HG02798 (cell line): ENCODE measurements around the gene DNAL1.
A peak's percentile ranks its signal among the peaks of the same experiment; 100 is the strongest.
"Not testable (repeated sequence)": the region's sequence is repeated elsewhere in the genome, so short reads cannot be mapped to it uniquely, and the experiment has no call there.

Experiments
- ATAC-seq: cut with Tn5 transposase; IDR thresholded peaks from one replicate; pipeline ENCODE4 v1.9.1; 2021; ENCODE audit warnings: mild to moderate bottlenecking; ENCODE audit not compliant: unreplicated experiment, poor library complexity

Gene DNAL1

GRCh38 chr14:73695997-73696396 is 51.2 kb downstream of the DNAL1 start:
- ATAC-seq = peak; percentile 61

DNA sequence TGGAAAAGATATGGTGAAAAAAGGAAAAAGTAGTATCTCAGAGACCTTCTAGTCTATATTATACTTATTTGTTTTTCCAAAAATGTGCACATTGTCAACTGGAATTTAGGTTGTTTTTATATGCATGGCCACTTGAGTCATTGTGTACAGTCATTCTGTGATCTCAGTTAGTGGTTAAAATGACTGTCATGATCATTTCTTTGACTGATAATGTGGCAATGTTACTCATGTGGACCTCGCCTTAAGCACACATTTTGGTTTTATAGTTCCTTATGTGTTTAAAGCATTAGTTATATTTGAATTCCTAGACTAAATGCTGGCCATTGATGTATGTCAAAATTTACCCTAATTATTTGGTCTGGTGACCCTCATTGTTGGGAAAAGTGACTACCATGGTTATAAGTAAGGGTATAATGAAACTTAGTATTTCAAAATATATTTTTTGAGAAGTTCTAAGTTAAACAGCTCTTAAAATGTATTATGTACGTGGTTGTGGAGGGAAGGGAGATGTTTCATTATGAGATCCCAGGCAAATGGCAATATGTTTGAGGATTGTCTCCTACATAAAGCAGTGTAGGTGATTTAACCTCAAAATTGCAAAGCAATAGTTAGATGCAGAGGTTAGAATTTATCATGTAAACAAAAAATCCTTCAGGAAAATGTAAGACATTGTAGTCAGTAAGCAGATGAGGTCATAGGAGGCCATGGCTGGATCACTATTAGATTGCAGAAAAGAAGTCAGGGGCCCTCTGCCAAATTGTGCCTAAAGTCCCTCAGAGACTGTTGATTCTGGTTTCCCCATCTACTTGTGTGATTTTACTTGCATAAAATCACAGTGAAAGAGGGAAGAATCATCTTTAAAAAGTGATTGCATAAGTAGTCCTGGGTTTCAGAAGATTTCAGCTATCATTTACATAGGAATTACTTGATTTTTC is 51.9 kb downstream of the DNAL1 start:
- peak; percentile 83 for ATAC-seq

- ATAC-seq = no peak
Measured at GRCh38 chr14:73700325-73700724, 55.5 kb downstream of the DNAL1 start.

DNA sequence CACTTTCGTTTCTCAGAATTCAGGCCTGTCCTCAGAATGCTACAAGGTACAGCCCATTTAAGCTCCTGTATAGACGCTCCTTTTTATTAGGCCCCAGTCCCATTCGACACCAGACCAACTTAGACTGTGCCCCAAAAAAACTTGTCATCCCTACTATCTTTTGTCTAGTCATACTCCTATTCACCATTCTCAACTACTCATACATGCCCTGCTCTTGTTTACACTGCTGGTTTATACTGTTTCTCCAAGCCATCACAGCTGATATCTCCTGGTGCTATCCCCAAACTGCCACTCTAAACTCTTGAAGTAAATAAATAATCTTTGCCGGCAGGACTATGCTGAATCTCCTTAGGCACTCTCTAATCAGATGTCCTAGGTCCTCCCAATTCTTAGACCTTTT is 63.3 kb downstream of the DNAL1 start:
- ATAC-seq = not testable (repeated sequence)

GRCh38 chr14:73709904-73710469 is 65.2 kb downstream of the DNAL1 start:
- ATAC-seq = no peak

DNA sequence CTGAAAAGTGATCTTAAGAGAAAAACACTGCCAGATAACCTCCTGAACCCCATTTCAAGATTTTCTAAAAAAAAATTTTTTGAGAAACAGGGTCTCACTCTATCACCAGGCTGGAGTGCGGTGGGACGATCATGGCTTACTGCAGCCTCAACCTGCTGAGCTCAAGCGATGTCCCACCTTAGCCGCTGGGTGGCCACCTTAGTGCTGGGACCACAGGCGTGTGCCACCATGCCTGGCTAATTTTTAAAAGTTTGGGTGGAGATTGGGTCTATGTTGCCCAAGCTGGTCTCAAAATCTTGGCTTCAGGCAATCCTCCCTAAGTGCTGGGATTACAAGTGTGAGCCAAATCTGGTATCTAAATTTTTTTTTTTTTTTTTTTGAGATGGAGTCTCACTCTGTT is 66.0 kb downstream of the DNAL1 start:
- no peak for ATAC-seq

DNA sequence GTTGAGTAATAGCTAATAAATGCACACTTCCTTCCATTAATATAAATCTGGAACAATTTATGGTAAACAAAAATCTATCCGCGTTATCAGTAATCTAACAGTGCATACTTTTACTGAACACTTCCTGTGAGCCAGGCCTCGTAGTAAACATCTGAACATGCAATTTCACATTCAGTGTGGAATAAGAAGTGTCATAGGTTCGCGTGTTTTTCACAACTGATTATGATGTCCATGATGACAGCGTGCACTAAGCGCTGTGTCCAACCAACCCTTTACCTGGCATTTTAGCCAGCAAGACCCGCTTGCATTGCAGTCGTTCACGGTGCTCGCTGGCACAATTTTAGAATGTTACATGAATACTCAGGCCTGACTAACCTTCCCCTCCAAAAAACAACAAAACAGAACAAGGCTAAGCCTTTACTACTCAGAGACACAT is 67.3 kb downstream of the DNAL1 start:
- no peak for ATAC-seq

- ATAC-seq = no peak
Measured at GRCh38 chr14:73712540-73713180, 67.9 kb downstream of the DNAL1 start.

DNA sequence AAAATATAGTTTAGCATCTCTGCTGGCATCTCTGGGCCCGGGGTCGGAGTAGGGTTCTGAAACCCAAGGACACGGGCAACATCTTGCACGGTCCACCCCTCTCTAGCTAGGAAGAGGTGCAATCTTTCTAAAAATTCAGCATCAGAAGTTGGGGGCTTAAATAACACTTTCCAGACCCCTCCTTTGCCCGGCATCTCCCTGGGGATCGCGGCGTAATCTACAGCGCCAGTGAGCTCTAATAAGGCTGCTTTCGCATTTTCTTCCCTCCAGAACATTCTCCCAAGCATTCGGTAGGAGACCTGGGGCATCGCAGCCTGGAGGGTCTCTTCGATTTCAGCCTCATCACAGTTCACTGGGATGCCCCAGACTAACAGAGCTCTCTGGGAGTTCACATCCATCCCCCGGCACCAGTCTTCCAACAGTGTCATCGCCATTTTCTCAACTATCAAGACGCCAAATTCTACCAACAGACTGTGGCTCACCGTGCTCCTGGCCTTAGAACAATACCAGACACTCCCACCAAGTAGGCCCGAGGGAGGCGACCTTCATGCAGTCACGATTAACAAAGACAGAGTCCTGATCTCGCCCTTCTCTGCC is 68.5 kb downstream of the DNAL1 start:
- no peak for ATAC-seq

GRCh38 chr14:73713803-73714655 is 69.2 kb downstream of the DNAL1 start, which contains the start of gene PNMA1:
Gene PNMA1, minus strand, starts transcription at chr14:73714384. Its CDS starts 745 bp downstream, at chr14:73713639.
- peak; percentile 82 for ATAC-seq

- peak; percentile 6 for ATAC-seq
Measured at GRCh38 chr14:73714656-73715081, 69.9 kb downstream of the DNAL1 start.

- no peak for ATAC-seq
Measured at GRCh38 chr14:73715707-73716106, 70.9 kb downstream of the DNAL1 start.

DNA sequence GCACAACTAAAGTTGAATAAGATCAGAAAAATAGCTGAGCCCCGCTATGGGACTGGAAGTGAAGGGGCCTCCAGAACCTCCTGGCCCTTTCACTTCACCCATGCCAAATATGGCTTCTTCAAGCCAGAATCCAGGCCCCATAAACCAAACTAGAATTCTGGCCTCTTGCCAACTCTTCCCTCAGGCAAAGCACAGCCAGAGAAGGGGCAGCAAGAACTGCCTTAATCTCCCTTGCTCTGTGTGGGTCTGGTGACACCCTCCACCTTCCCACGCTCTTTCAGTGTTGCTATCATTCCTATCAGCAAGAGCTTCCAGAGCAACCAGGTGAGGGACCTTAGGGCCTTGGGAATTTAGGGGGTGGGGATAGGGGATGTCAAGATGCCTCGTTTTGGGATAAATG is 72.5 kb downstream of the DNAL1 start:
- ATAC-seq = no peak

- ATAC-seq = no peak
Measured at GRCh38 chr14:73717711-73718417, 73.1 kb downstream of the DNAL1 start.

GRCh38 chr14:73718418-73719251 is 73.8 kb downstream of the DNAL1 start:
- ATAC-seq = no peak

DNA sequence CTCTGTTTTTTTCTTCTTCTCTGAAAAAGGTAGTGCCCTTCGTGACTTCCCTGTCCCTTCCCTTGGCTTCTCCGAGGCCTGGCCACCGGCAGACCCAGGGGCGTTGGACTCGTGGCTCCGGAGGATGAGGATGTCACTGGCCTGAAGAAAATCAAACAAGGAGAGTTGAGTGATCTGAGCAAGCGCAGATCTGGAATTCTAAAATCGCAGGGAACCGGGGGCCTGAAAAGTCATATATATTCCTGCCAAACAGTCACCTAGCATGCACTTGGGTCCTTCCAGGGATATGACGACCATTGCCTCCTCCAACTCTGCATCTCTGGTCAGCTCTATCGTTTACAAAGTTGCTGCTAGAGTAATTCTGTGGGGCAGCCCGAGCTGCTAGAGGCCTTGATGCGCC is 74.6 kb downstream of the DNAL1 start:
- ATAC-seq = no peak

DNA sequence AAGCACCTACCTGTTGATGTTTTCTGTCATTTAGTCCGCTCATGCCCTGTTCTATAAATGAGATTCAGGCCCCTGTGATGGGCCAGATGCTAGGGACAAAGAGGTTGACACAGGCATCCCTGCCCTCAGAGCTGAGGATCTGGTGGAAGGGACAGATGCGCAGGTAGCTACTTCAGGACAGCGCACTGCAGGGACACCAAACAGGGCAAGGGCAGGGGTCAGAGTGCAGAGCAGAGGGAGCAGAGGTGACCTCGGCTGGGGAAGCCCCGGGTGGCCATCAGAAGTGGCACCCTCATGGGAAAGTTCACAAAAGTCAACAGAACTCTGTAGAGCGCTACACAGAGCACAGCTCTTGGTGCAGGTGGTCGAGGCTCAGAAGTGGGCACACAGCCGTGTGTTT is 75.0 kb downstream of the DNAL1 start:
- no peak for ATAC-seq

DNA sequence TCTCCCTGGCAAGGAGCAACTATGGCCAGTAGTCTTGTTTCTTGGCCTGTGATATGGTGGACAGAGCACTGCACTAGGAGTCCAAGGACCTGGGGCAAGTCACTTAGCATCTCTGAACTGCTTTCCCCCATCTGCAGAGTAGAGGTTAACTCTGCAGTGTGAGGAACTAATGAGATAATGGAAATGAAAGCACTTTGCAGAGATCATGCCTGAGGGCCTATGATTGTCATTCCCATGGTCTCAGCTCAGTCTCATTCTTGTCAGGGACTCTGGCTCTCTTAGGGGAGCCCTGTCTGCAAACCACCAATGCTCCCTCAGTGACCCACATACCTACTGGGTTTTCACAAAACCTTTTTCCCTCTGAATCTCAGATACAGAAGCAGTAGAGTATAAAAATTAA is 75.8 kb downstream of the DNAL1 start:
- ATAC-seq = no peak
